Suprapubic skin (tissue), 3 donors: ENCODE measurements around the gene FDXR.

Source experiments
- CTCF ChIP-seq, 2 donors: fragments of 200-600 bp in 1 of 2; fragments of 450-650 bp in 1 of 2; sonication (generic) in 1 of 2; IDR thresholded peaks; one replicate each; pipeline ENCODE4 v1.5.1; 2016 to 2019; ENCODE audit warnings: antibody characterized with exemption in 2 of 2, mild to moderate bottlenecking in 1 of 2, moderate library complexity in 1 of 2
- POLR2A ChIP-seq, 2 donors: fragments of 450-650 bp; IDR thresholded peaks; one replicate each; pipeline ENCODE4 v1.6.1; 2017; ENCODE audit warnings: antibody characterized with exemption in 2 of 2, mild to moderate bottlenecking in 2 of 2, moderate library complexity in 2 of 2

GRCh38 chr17:74822335-74822938 is 50.4 kb downstream of the FDXR start:
- TF ChIP-seq CTCF (IDR thresholded peaks at IDR 0.05), result no peak
- no peak for TF ChIP-seq POLR2A (IDR thresholded peaks at IDR 0.05)
